GM12878 (cell line): ENCODE results near the gene FAM13C. TPM values are rescaled to one million over a fixed set of nuclear protein-coding genes. Genes with fewer than 3 reads are reported as not detected.

Experiments
- ATAC-seq: fragments of 200-7000 bp; cut with Tn5 transposase; 3 replicates; pipeline ENCODE4 v1.9.1; 2020; ENCODE audit warnings: mild to moderate bottlenecking, moderate library complexity
- BruUV-seq: library from RNA; stranded (reverse); fragments of 400-500 nt; replicated peaks from 2 replicates; lab custom pipeline; 2021; lab: Mats Ljungman, UMichigan
- CTCF ChIA-PET: fragments of 300-600 bp; sonication (Branson Sonifier 250); formaldehyde crosslinking; extraction: SDS; loops from one replicate; lab custom pipeline; 2021; ENCODE audit warnings: inconsistent platforms; lab: Yijun Ruan, JAX
- POLR2A ChIA-PET: fragments of 350-600 bp; formaldehyde crosslinking; extraction: SDS; loops from one replicate; lab custom pipeline; 2021; ENCODE audit warnings: inconsistent platforms; lab: Charles Lee
- RAD21 ChIA-PET: fragments of 300-600 bp; sonication (Branson Sonifier 250); formaldehyde crosslinking; loops from one replicate; lab custom pipeline; 2023; ENCODE audit warnings: antibody characterized with exemption; ENCODE audit not compliant: unreplicated experiment; lab: Charles Lee
- SMC1A ChIA-PET: fragments of 300-600 bp; sonication (Branson Sonifier 250); formaldehyde crosslinking; loops from one replicate; lab custom pipeline; 2023; ENCODE audit not compliant: unreplicated experiment, uncharacterized antibody; lab: Charles Lee
- DNase-seq: peaks from one replicate; pipeline ENCODE4 v3.0.0-alpha.2; 2011; ENCODE audit warnings: low read depth, low spot score
- FAIRE-seq: peaks from 3 replicates; lab custom pipeline; 2011; peaks lifted over from hg19 to GRCh38; lab: Jason Lieb, UNC
- H2AFZ ChIP-seq: 2 replicates; pipeline ENCODE4 v1.6.0; 2011; ENCODE audit warnings: low read depth, low read length, control low read depth; ENCODE audit not compliant: control insufficient read depth
- H3K27ac ChIP-seq: 2 replicates; pipeline ENCODE4 v1.5.1; 2011; ENCODE audit warnings: control low read depth; ENCODE audit not compliant: control insufficient read depth, insufficient read depth
- H3K27me3 ChIP-seq, 2 experiments: replicated peaks in 1 of 2; 2 replicates each; pipeline versions ENCODE4 v1.6.0 to v1.6.1; 2011; ENCODE audit warnings: low read length in 1 of 2; ENCODE audit not compliant: control insufficient read depth in 2 of 2, insufficient read depth in 2 of 2
- H3K36me3 ChIP-seq, 2 experiments: 2 replicates each; pipeline ENCODE4 v1.5.1; 2011; ENCODE audit warnings: low read length in 1 of 2; ENCODE audit not compliant: control insufficient read depth in 2 of 2, insufficient read depth in 2 of 2
- H3K4me1 ChIP-seq: 2 replicates; pipeline ENCODE4 v1.6.1; 2011; ENCODE audit warnings: mild to moderate bottlenecking, low read length, moderate library complexity, mixed read lengths; ENCODE audit not compliant: control insufficient read depth, insufficient read depth
- H3K4me2 ChIP-seq: 2 replicates; pipeline ENCODE4 v1.6.0; 2011; ENCODE audit warnings: control low read depth; ENCODE audit not compliant: control insufficient read depth, insufficient read depth
- H3K4me3 ChIP-seq: fragments of 200-600 bp; sonication (generic); 2 replicates; pipeline ENCODE4 v1.5.1; 2016
- H3K79me2 ChIP-seq: 2 replicates; pipeline ENCODE4 v1.6.0; 2011; ENCODE audit warnings: low read length; ENCODE audit not compliant: control insufficient read depth, insufficient read depth
- H3K9ac ChIP-seq: 2 replicates; pipeline ENCODE4 v1.8.0; 2011; ENCODE audit warnings: low read length, control low read depth, mixed read lengths; ENCODE audit not compliant: control insufficient read depth, insufficient read depth
- H3K9me3 ChIP-seq: replicated peaks from 3 replicates; pipeline ENCODE4 v1.5.1; 2011; ENCODE audit warnings: mild to moderate bottlenecking, low read length; ENCODE audit not compliant: control insufficient read depth, insufficient read depth
- H4K20me1 ChIP-seq: 2 replicates; pipeline ENCODE4 v1.6.0; 2011; ENCODE audit not compliant: control insufficient read depth, insufficient read depth
- ATF7 ChIP-seq: fragments of 450-650 bp; IDR thresholded peaks from 2 replicates; pipeline ENCODE4 v1.6.1; 2016; ENCODE audit warnings: low read depth, mild to moderate bottlenecking
- CEBPZ ChIP-seq: fragments of 150-350 bp; IDR thresholded peaks from 2 replicates; pipeline ENCODE4 v1.6.1; 2016; ENCODE audit warnings: low read depth, low read length
- SMAD5 ChIP-seq: IDR thresholded peaks from 2 replicates; pipeline ENCODE4 v1.6.1; 2016; ENCODE audit warnings: antibody characterized with exemption, low read depth
- WGBS: methylation state at CpG from one replicate; pipeline ENCODE4 v1.1.6; 2016; ENCODE audit warnings: low lambda C conversion rate; ENCODE audit not compliant: insufficient replicate concordance, insufficient coverage; ENCODE audit errors: missing lambda C conversion rate; 5-methylcytosine and 5-hydroxymethylcytosine counted together
- in situ Hi-C: fragments of 300-500 bp; cut with MboI; formaldehyde crosslinking; loops from 9 replicates; pipeline ENCODE4 v1.14.3; 2018; ENCODE audit warnings: mixed read lengths
- intact Hi-C: fragments of 100-400 bp; cut with micrococcal nuclease; formaldehyde crosslinking; loops from one replicate; pipeline ENCODE4 v1.14.2; 2022; ENCODE audit not compliant: unreplicated experiment
- polyA plus RNA-seq, 11 experiments: library from polyadenylated mRNA; depleted of rRNA in 4 of 11; unstranded in 6 of 11; stranded (reverse) in 5 of 11; fragments of >200 nt; fragmentation: Nextera tagmentation in 4 of 11; fragmentation: Illumina TruSeq in 1 of 11; extraction: Ambion mirVana in 4 of 11; extraction: Trizol in 1 of 11; gene quantifications; 1 replicate in 1 of 11; 2 replicates in 10 of 11; pipeline versions ENCODE4 v1.2.1 to v1.2.3, GENCODE V29; 2011 to 2016; ENCODE audit warnings: inconsistent platforms in 2 of 11, missing spikeins in 2 of 11, low read depth in 1 of 11
- total RNA-seq, 4 experiments: library from RNA; depleted of rRNA in 3 of 4; stranded (reverse); fragments of >200 nt in 3 of 4; fragmentation: Illumina TruSeq in 1 of 4; extraction: Trizol in 1 of 4; gene quantifications; 2 replicates each; pipeline versions ENCODE4 v1.2.1 to v1.2.3, GENCODE V29; 2013 to 2021

Gene FAM13C
- total and polyA plus RNA-seq, 10 of the 15 experiments (the other 5 are each of a cell fraction or from before 2014, with no cell fraction given), result 0.04 to 0.31 (median 0.13) TPM; not detected in 5

- SMC1A ChIA-PET, result interaction anchor here (1.2 to 2.4 kb wide), 3 partner anchors 18 to 35 kb away, joined by 3 to 5 read pairs (median 4); no protein-coding TSS in a partner anchor
- no peak for FAIRE-seq
- ATAC-seq, result no peak
- H3K27ac ChIP-seq, result no peak overlapping the region
- H3K36me3 ChIP-seq, result no peaks in the 10 kb centered on the region
- no peaks in the 10 kb centered on the region for H4K20me1 ChIP-seq
- intact Hi-C loops (no loop called here), in situ Hi-C loops (no loop called here)
- no peaks in the 10 kb centered on the region for H3K79me2 ChIP-seq
- no peak overlapping the region for H2AFZ ChIP-seq
- CTCF ChIA-PET, result no interaction called here
- no peak for TF ChIP-seq CEBPZ
- 0 out of 2 replicates have a peak, but pooled peaks have one; percentile 15 for TF ChIP-seq ATF7
- no peak for TF ChIP-seq SMAD5
- no peaks in the 10 kb centered on the region for H3K27me3 ChIP-seq
- no peak overlapping the region for H3K4me2 ChIP-seq
- BruUV-seq, result no TSS peak
- 67% methylated on average over 1 of the region's 1 CpG for WGBS
- no peaks in the 10 kb centered on the region for H3K9me3 ChIP-seq
- RAD21 ChIA-PET, result no interaction called here
- no peaks in the 10 kb centered on the region for H3K4me1 ChIP-seq
- POLR2A ChIA-PET, result no interaction called here
- H3K9ac ChIP-seq, result no peak overlapping the region
- DNase-seq, result no peak
- H3K4me3 ChIP-seq, result no peak overlapping the region
Observed at GRCh38 chr10:59214160-59214559, 148.2 kb downstream of the FAM13C start.
